ENCODE data around the gene CEP104. TPM values are rescaled to one million over a fixed set of nuclear protein-coding genes. Genes with fewer than 3 reads are reported as not detected.

CEP104 gene
- total RNA-seq, 1 experiment from 2014 or later = 34.5 TPM

GRCh38 chr1:3789421-3790300, 67.3 kb downstream of the CEP104 start:
- Histone ChIP-seq H4K91ac (ENCODE audit: insufficient read length, low read depth, low read length) (no peak overlapping the region), H2BK12ac (ENCODE audit: insufficient read length, low read depth, low read length) (no peak overlapping the region), H2BK15ac (ENCODE audit: low read depth, low read length) (no peak overlapping the region), H3K79me1 (ENCODE audit: insufficient read depth, low read depth, low read length, poor library complexity, severe bottlenecking) (no peaks in the 10 kb centered on the region), H3K9me3 (ENCODE audit: control insufficient read depth, low read depth, low read length) (no peaks in the 10 kb centered on the region), H4K20me1 (ENCODE audit: control insufficient read depth, insufficient read depth, insufficient read length) (no peaks in the 10 kb centered on the region), H2BK5ac (ENCODE audit: insufficient read length, low read length) (no peak overlapping the region), H3K4me2 (ENCODE audit: insufficient read depth, insufficient read length, low read length) (no peak overlapping the region), H4K5ac (ENCODE audit: insufficient read length, low read depth, low read length) (no peak overlapping the region), H4K8ac (replicated peaks; ENCODE audit: insufficient read length, low read depth, low read length) (no peak overlapping the region), H3K23me2 (ENCODE audit: insufficient read length, low read depth, low read length, poor library complexity, severe bottlenecking) (no peaks in the 10 kb centered on the region), H3K14ac (ENCODE audit: insufficient read depth, low read length) (no peak overlapping the region; the same call in 1 of the 2 replicates), H3T11ph (ENCODE audit: low read length) (no peak overlapping the region), H3K4ac (ENCODE audit: low read depth, low read length) (no peak overlapping the region), H3K27ac (ENCODE audit: insufficient read length, low read depth, low read length) (no peak overlapping the region), H2BK20ac (ENCODE audit: low read depth, low read length, poor library complexity, severe bottlenecking) (no peak overlapping the region), H2BK120ac (ENCODE audit: low read depth, low read length, poor library complexity, severe bottlenecking) (no peak overlapping the region), H3K4me1 (ENCODE audit: insufficient read depth, low read length) (peaks cover 9% of the 10 kb centered on the region; the same call in 1 of the 2 replicates), H2AFZ (ENCODE audit: low read length) (no peak overlapping the region), H3K18ac (ENCODE audit: insufficient read length, low read depth, low read length) (no peak overlapping the region), H3K27me3 (ENCODE audit: insufficient read depth, low read length) (no peaks in the 10 kb centered on the region), H2AK5ac (ENCODE audit: insufficient read length, low read length) (no peak overlapping the region), H3K56ac (ENCODE audit: insufficient read length, low read depth, low read length) (no peak overlapping the region), H3K9ac (ENCODE audit: extremely low read depth, insufficient read length, low read length) (no peak overlapping the region), H3K79me2 (ENCODE audit: insufficient read depth, low read length) (peaks cover 18% of the 10 kb centered on the region; the same call in 1 of the 2 replicates), H3K23ac (ENCODE audit: insufficient read length, low read depth, low read length) (no peak overlapping the region)
- Mint-ChIP-seq H3K27me3 (ENCODE audit: low read depth) (no peaks in the 10 kb centered on the region; the same call in 1 of the 2 replicates), H3K36me3 (ENCODE audit: insufficient read depth in 1 of 3, low read depth in 3 of 3) (peaks cover 39 to 50% (median 41%) of the 10 kb centered on the region in 3 experiments), H3K27ac (peak overlapping the region; percentile 61 to 95 (median 73); a peak in 5 of 7 replicates), H3K9me3 (no peaks in the 10 kb centered on the region), H3K4me3 (no peak overlapping the region; a peak in 1 of 5 replicates), H3K4me1 (peaks cover 28 to 45% of the 10 kb centered on the region in 2 experiments)
- WGBS (ENCODE audit: extremely low coverage, insufficient read length, low lambda C conversion rate) = no CpG with 5 or more reads among the region's 34 CpGs
- TF ChIP-seq, protein P1, sequence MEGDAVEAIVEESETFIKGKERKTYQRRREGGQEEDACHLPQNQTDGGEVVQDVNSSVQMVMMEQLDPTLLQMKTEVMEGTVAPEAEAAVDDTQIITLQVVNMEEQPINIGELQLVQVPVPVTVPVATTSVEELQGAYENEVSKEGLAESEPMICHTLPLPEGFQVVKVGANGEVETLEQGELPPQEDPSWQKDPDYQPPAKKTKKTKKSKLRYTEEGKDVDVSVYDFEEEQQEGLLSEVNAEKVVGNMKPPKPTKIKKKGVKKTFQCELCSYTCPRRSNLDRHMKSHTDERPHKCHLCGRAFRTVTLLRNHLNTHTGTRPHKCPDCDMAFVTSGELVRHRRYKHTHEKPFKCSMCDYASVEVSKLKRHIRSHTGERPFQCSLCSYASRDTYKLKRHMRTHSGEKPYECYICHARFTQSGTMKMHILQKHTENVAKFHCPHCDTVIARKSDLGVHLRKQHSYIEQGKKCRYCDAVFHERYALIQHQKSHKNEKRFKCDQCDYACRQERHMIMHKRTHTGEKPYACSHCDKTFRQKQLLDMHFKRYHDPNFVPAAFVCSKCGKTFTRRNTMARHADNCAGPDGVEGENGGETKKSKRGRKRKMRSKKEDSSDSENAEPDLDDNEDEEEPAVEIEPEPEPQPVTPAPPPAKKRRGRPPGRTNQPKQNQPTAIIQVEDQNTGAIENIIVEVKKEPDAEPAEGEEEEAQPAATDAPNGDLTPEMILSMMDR (conservative IDR thresholded peaks at IDR 0.05) = no peak
- DNase-seq = no peak

All from H9 (cell line).